GM15510 (cell line): ENCODE results near the gene FMNL2.

Experiments used
- POLR2A ChIP-seq: IDR thresholded peaks from 3 replicates; pipeline ENCODE4 v1.6.1; 2011; ENCODE audit warnings: borderline replicate concordance; ENCODE audit not compliant: insufficient read length; ENCODE audit errors: extremely low read depth

FMNL2 gene

GRCh38 chr2:152661076-152661475, 326.1 kb downstream of the FMNL2 start:
- TF ChIP-seq POLR2A, result no peak

DNA sequence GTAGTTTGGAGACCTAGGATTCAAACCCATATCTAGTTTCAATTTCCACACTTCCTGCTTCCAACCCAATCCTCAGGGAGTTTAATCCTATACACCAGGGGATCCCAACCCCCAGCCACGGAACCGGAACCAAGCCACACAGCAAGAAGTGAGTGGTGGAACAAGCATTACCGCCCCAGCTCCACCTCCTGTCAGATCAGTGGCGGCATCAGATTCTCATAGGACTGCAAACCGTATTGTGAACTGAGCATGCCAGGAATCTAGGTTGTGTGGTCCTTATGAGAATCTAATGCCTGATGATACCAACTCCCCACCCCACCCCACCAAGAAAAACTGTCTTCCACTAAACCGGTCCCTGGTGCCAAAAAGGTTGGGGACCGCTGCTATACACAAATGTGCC, 329.8 kb downstream of the FMNL2 start:
- TF ChIP-seq POLR2A, result no peak

- no peak for TF ChIP-seq POLR2A
These were observed 339.4 kb downstream of the FMNL2 start for GRCh38 chr2:152674334-152674733.

DNA sequence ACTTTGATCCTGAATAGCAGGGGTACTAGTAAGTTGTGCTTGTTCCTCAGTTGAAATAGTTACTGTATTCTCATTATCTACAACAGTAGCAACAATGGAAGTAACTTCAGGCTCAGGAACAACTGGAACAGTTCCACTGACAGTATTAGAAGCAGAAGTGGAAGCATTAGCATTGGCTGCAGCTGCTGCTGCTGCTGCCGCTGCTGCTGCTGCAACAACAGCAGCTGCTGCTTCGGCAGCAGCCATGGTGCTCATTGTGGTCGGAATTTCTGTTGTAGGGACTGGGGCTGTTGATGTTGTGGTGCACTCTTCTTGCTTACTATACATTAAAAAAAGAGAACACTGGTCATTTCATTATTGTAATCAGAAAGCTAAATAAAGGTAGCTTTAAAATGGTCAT, 341.5 kb downstream of the FMNL2 start:
- TF ChIP-seq POLR2A, result no peak

DNA sequence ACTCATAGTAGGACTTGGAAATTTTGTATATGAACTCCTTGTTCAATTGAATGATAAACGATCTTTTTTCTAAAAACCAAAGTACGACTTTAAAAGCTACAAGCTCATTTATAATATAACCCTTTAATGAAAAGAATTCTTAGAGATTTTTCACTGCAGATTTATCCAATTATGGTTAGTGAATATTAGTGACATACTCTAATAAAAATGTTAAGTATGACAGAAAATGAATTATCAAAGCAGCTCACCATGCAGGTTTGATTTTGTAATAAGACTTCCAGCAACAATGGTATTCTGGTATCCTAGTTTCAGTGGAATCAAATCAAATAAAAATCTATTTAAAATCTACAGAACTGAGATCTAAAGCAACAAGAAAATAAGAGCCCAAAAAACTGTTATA, 343.8 kb downstream of the FMNL2 start:
- no peak for TF ChIP-seq POLR2A

GRCh38 chr2:152682663-152683062, 347.7 kb downstream of the FMNL2 start:
- TF ChIP-seq POLR2A, result no peak

- no peak for TF ChIP-seq POLR2A
These were observed 348.4 kb downstream of the FMNL2 start for GRCh38 chr2:152683400-152683799.

DNA sequence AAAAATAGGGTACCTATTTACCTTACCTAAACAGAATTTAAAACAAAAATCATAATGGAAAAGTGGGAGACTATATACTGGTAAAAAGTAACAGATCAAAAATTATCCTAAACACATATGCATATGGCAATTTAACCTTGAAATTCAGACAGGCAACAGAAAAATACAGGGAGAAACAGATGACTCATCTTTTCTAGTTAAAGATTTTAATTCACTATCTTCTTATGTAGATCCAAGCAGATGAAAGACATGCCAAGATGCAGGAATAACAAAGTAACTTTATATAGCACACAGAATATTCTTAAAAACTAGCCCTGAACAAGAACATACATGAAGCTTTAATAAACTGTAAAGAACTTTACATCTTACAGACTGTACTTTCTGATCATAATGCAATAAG, 351.3 kb downstream of the FMNL2 start:
- no peak for TF ChIP-seq POLR2A

DNA sequence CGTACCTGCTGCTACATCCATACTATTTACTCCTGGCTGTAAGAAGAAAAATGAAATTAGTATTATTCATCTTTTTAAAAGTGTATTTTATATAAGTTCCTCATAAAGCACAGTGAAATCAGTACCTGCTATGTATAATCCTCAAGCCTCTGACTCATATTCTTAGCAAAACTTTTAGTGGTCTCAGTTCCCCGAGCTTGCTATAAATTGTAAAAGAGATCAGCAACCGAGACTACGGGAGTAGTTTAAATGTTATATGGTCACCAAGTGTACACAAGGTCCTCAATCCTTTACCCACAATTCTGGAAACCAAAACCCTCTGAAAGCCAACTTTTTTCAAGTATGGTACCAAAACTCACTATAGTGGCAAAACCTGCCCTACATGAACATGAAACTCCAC, 358.1 kb downstream of the FMNL2 start:
- TF ChIP-seq POLR2A, result no peak

DNA sequence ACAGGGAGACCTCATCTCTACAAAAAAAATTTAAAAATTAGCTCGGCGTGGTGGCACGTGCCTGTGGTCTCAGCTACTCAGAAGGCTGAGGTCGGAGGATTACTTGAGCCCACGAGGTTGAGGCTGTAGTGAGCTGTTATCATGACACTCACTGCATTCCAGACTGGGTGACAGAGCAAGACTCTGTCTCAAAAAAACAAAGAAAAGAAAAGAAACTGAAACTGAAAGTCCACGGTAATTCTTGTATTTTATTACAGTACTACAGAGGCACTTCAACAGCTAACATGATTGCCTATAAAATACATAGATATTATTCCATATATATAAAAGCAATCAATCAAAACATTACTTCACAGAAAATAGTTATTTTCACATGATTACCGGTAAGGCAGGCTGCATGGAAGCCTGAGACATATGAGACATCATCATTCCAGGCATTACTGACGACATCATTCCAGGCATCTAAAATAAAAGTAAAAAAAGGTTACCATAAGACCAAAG, 359.2 kb downstream of the FMNL2 start:
- no peak for TF ChIP-seq POLR2A

DNA sequence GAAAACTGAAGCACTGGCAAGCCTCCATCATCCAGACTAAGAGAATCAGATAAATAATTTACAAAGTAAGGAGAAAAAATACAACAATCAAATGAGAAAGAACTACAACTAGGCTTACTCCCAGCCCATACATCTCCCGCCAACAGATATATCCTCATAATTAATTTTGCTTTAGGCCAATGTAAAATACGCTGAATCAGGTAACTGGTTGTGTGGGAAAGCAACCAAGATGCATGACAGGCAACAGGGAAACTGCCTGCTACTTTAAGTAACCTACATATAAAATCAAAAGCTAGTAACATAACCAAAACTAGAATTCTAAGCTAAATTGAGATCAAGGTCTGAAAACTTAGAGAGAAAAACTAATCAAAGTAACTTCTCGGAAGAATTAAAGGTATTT, 360.8 kb downstream of the FMNL2 start:
- TF ChIP-seq POLR2A, result no peak

- no peak for TF ChIP-seq POLR2A
These were observed 361.5 kb downstream of the FMNL2 start for GRCh38 chr2:152696476-152696875.
